ENCODE results near the gene PTEN.

Gene PTEN

GRCh38 chr10:88017781-88018180 is 154.4 kb downstream of the PTEN start:
- Histone ChIP-seq H3K9ac (ENCODE audit: low read length) (no peak overlapping the region), H4K20me1 (ENCODE audit: low read depth, low read length) (no peaks in the 10 kb centered on the region), H3K9me2 (replicated peaks; ENCODE audit: insufficient read depth, low read length) (no peaks in the 10 kb centered on the region), H3K79me2 (ENCODE audit: insufficient read depth, low read length) (no peaks in the 10 kb centered on the region), H2AFZ (ENCODE audit: low read depth, low read length, severe bottlenecking) (no peak overlapping the region), H3K27me3 (ENCODE audit: low read length) (no peaks in the 10 kb centered on the region), H3K4me2 (ENCODE audit: low read depth, low read length, poor library complexity, severe bottlenecking) (no peak overlapping the region), H3K4me3 (ENCODE audit: insufficient read depth, low read length, poor library complexity, severe bottlenecking) (no peak overlapping the region), H3K9me3 (ENCODE audit: insufficient read depth, low read length) (no peaks in the 10 kb centered on the region), H3F3A (ENCODE audit: insufficient read depth) (no peaks in the 10 kb centered on the region), H3K27ac (ENCODE audit: low read depth, low read length) (no peak overlapping the region), H3K36me3 (ENCODE audit: low read length) (no peaks in the 10 kb centered on the region)
- TF ChIP-seq EZH2phosphoT487 (conservative IDR thresholded peaks at IDR 0.05; ENCODE audit: low read length): no peak
- no peak for TF ChIP-seq CTCF (IDR thresholded peaks at IDR 0.05; ENCODE audit: insufficient read depth, low read length, poor library complexity, severe bottlenecking)

GRCh38 chr10:88019753-88020152 is 156.3 kb downstream of the PTEN start:
- no peaks in the 10 kb centered on the region for H3K27me3 ChIP-seq (ENCODE audit: low read length)
- no peak overlapping the region for H3K4me3 ChIP-seq (ENCODE audit: insufficient read depth, low read length, poor library complexity, severe bottlenecking)
- no peaks in the 10 kb centered on the region for H3K9me2 ChIP-seq (replicated peaks; ENCODE audit: insufficient read depth, low read length)
- H3K27ac ChIP-seq (ENCODE audit: low read depth, low read length): no peak overlapping the region
- TF ChIP-seq CTCF (IDR thresholded peaks at IDR 0.05; ENCODE audit: insufficient read depth, low read length, poor library complexity, severe bottlenecking): no peak
- no peak for TF ChIP-seq EZH2phosphoT487 (conservative IDR thresholded peaks at IDR 0.05; ENCODE audit: low read length)
- no peaks in the 10 kb centered on the region for H3F3A ChIP-seq (ENCODE audit: insufficient read depth)
- H4K20me1 ChIP-seq (ENCODE audit: low read depth, low read length): no peaks in the 10 kb centered on the region
- no peaks in the 10 kb centered on the region for H3K36me3 ChIP-seq (ENCODE audit: low read length)
- H3K9ac ChIP-seq (ENCODE audit: low read length): no peak overlapping the region
- H2AFZ ChIP-seq (ENCODE audit: low read depth, low read length, severe bottlenecking): no peak overlapping the region
- H3K9me3 ChIP-seq (ENCODE audit: insufficient read depth, low read length): no peaks in the 10 kb centered on the region
- H3K4me2 ChIP-seq (ENCODE audit: low read depth, low read length, poor library complexity, severe bottlenecking): no peak overlapping the region
- no peaks in the 10 kb centered on the region for H3K79me2 ChIP-seq (ENCODE audit: insufficient read depth, low read length)

All from SU-DHL-6 (cell line).